ENCODE data around the gene TOLLIP. TPM values are rescaled to one million over a fixed set of nuclear protein-coding genes. Genes with fewer than 3 reads are reported as not detected.

TOLLIP gene
- total and polyA plus RNA-seq, 9 donors = 14.1 to 60.8 (median 44.8) TPM

DNA sequence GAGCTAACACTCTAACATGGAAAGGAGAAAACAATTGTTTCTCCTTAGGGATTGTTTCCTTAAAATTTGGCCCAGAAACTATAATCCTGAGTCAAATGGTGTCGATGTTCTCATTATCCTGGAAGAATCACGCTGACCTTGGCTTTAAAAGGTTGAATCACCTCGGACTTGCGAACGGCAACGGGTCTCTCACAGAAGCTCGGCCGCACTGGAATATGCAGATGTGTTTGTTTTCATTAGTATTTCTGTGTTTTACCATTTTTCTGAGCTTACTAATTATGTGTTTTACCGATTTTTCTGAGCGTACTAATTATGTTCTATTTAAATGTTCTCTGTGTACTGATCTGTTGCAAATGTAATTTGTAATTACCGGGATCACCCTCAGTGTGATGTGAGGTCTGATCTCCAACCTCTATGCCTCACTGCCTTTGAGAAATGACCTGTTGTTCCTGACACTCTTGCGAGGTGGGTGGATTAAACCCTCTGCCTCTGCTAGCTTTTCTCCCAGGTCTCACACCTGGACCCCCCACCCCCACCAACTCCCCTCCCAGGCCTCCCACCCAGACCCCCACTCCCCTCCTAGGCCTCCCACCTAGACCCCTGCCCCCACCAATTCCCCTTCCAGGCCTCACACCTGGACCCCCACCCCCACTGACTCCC lies 42.0 kb upstream of the TOLLIP start:
- WGBS, 3 donors = 42 to 64% (median 57%) methylated on average over 12 of the region's 12 CpGs
- H3K4me3 ChIP-seq = no peak overlapping the region
- DNase-seq = peak in 1 of 5 donors; percentile 3
- H3K4me1 ChIP-seq (ENCODE audit: insufficient read depth) = peaks cover 1% of the 10 kb centered on the region
- no peaks in the 10 kb centered on the region for H3K9me3 ChIP-seq
- no peak for TF ChIP-seq CTCF (IDR thresholded peaks at IDR 0.05)
- no peaks in the 10 kb centered on the region for H3K27me3 ChIP-seq
- intact Hi-C loops (cut with DNase I) = no loop called here
- no peaks in the 10 kb centered on the region for H3K36me3 ChIP-seq
- H3K27ac ChIP-seq = no peak overlapping the region

DNA sequence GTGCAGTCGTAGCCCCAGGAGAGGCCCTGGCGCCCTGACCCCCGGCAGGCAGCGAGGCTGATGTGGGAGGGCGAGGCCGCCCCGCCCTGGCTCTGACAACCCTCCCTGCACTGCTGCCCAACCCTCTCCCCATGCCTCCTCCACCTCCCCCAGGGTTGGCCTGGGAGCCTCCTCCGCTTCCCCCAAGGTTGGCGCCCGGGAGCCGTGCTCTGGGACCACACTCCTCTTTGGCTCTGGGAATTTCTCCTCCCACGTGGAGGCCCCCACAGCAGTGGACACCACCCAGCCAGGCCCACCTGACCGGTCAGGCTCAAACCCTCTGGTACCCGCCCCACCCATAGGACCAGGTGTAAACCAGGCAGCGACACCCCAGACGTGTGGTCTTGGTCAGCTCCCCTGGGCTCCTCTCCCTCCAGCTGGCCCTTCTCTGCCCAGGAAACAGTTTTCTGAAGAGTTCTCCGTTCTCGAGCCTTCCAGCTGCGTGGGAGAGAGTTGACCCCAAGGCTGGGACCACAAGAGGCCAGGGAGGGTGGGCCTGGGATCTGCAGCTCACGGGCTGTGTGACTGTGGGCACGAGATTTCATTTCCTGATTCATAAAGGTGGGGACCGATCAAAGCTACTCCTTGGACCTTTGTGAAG lies 40.8 kb upstream of the TOLLIP start:
- no peaks in the 10 kb centered on the region for H3K27me3 ChIP-seq
- no peak for TF ChIP-seq EP300 (IDR thresholded peaks at IDR 0.05)
- no peak for TF ChIP-seq POLR2A (IDR thresholded peaks at IDR 0.05)
- TF ChIP-seq CTCF (IDR thresholded peaks at IDR 0.05) = no peak
- no peaks in the 10 kb centered on the region for H3K9me3 ChIP-seq
- H3K4me3 ChIP-seq = no peak overlapping the region
- peaks cover 1% of the 10 kb centered on the region for H3K4me1 ChIP-seq (ENCODE audit: insufficient read depth)
- no peak overlapping the region for H3K27ac ChIP-seq
- intact Hi-C loops (cut with DNase I) = no loop called here
- peak in 1 of 5 donors; percentile 31 for DNase-seq
- no peaks in the 10 kb centered on the region for H3K36me3 ChIP-seq
- 13 to 34% (median 26%) methylated on average over 19 to 22 of the region's 22 CpGs for WGBS, 3 donors

GRCh38 chr11:1349327-1350041 lies 40.1 kb upstream of the TOLLIP start:
- H3K27me3 ChIP-seq = no peaks in the 10 kb centered on the region
- H3K4me1 ChIP-seq (ENCODE audit: insufficient read depth) = peaks cover 1% of the 10 kb centered on the region
- no peaks in the 10 kb centered on the region for H3K9me3 ChIP-seq
- DNase-seq = peak in 2 of 5 donors; percentile 8 to 21
- intact Hi-C loops (cut with DNase I) = no loop called here
- no peak for TF ChIP-seq EP300 (IDR thresholded peaks at IDR 0.05)
- no peak for TF ChIP-seq POLR2A (IDR thresholded peaks at IDR 0.05)
- no peak for TF ChIP-seq CTCF (IDR thresholded peaks at IDR 0.05)
- no peaks in the 10 kb centered on the region for H3K36me3 ChIP-seq
- 50 to 59% (median 58%) methylated on average over 22 to 29 of the region's 29 CpGs for WGBS, 3 donors
- H3K4me3 ChIP-seq = no peak overlapping the region
- no peak overlapping the region for H3K27ac ChIP-seq

DNA sequence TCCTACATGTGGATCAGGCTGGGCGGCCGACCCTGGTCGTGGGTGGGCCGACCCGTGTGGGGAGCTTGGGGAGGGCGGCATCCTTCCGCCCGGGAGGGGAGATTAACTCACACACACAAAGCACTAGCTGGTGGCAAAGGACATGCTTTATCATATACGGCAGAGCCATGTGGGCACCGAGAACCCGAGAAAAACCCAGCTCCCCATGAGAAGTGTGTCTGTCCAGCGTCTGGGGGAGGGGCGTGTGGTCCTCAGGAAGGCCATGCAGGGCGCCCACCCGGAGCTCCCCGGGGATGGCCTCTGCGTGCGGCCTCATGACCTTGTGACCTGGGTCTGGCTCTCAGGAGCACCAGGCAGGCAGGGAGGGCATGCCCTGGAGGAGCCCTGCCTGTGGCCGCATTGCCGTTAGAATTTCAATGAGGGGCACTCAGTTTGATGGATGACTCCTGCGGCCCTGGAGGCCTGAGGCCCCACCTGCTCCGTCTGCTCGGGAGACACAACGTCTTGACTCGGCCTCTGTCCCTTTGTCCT lies 39.4 kb upstream of the TOLLIP start:
- H3K4me3 ChIP-seq = no peak overlapping the region
- TF ChIP-seq EP300 (IDR thresholded peaks at IDR 0.05) (no peak), CTCF (IDR thresholded peaks at IDR 0.05) (no peak), POLR2A (IDR thresholded peaks at IDR 0.05) (no peak)
- no peaks in the 10 kb centered on the region for H3K9me3 ChIP-seq
- H3K27ac ChIP-seq = no peak overlapping the region
- H3K27me3 ChIP-seq = no peaks in the 10 kb centered on the region
- WGBS, 3 donors = 53 to 65% (median 60%) methylated on average over 25 of the region's 25 CpGs
- peak in 2 of 5 donors; percentile 13 to 25 for DNase-seq
- intact Hi-C loops (cut with DNase I) = no loop called here
- no peaks in the 10 kb centered on the region for H3K36me3 ChIP-seq
- peaks cover 1% of the 10 kb centered on the region for H3K4me1 ChIP-seq (ENCODE audit: insufficient read depth)

All from ovary (tissue), 9 donors.